NCI-H2196 treated with DMSO at 0.1 percent for 48 hours (cell line): ENCODE data around the gene LTBP2.

Experiments
- DNase-seq: peaks from one replicate; lab custom pipeline; 2025; ENCODE audit not compliant: unreplicated experiment; lab: John Stamatoyannopoulos, UW

Gene LTBP2

DNA sequence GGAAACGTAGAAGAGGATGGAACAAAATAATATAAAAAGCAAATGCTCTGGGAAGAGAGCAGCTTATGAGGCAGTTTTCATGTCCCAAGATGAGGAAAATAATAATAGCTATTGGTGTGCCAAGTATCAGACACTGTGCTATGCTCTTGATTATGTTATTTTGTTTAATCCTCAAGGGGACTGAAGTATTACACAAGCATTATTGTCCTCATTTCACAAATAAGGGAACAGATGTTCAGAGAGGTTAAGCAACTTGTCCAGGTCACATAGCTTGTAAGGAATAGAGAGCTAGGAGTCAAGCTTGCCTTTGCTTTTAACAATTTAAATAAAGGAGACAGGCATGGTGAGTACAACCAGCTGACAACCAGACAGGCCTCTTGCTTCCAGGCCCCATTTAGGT, 26.9 kb upstream of the LTBP2 start:
- DNase-seq = no peak

GRCh38 chr14:74638066-74638465, 26.0 kb upstream of the LTBP2 start:
- no peak for DNase-seq

DNA sequence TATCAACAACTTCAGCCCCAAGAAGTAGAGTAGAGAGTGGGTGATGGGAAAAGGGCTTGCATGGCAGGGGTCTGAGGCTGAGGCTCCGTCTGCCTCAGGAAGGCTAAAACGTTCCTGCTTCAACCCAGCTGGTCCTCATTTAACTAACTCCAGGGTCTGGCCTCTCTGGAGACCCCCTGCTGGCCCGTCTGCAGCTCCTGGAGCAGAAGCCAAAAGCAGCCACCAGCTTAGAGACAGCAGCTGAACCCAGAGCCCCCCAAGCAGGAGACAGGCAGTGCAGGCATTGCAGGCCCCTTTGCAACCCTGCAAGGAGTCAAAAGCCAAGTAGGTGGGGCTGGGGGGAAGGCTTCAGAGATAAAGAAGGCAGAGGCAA, 25.1 kb upstream of the LTBP2 start:
- DNase-seq = no peak

DNA sequence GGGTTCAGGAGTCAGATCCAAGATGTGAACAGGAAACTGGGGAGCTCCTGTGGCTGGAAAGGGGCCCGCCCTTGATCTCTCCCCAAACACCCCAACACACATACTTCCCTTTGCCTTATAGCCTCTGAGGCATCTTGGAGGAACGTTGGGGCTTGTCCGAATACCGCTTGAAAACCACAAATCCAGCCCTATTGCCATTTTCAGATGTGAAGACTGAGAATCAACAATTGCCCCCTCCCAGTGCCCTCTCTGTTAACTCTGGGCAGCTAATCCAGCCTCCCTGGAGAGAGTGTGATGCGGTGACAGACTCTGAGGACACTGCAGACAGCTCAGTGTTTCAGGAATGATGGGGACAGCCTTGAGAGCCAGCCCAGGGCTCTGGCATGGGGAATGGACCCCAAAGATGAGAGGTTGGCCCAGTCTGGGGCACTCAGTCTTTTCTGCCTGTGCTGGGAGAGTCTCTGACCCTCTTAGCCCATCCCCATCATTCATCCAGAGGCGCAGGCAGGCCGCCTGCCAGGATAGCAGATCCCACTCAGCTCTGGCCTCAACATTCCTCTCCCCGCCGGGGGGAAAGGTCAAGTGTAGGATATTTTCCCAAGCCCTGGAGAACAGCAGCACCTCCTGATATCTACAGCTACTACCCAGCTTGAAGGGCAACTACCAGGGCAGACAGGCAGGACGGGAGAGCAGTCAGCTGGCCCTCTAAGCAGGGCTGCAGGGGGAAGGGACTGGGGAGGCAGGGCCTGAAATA, 24.6 kb upstream of the LTBP2 start:
- no peak for DNase-seq

DNA sequence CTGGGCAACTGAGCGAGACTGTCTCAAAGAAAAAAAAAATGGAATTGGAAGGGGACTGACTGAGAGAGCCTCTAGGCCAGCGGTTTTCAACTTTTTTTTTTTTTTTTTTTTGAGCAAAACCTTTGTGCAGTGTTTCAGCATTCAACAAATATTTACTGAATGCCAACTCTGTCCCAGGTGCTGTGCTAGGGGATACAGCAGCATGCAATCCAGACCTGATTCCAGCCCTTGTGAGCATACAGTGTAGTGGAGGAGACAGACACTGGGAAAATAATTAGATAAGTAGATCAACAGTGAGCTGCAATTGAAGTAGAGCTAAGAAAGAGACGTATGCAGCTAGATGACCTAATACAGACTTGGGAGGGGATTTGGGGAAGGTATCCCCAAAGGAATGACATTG, 23.8 kb upstream of the LTBP2 start:
- DNase-seq = no peak

- no peak for DNase-seq
These were observed 22.9 kb upstream of the LTBP2 start for GRCh38 chr14:74634964-74635363.

GRCh38 chr14:74634481-74634880, 22.4 kb upstream of the LTBP2 start:
- DNase-seq = no peak

- no peak for DNase-seq
These were observed 19.0 kb upstream of the LTBP2 start for GRCh38 chr14:74630881-74631690.

DNA sequence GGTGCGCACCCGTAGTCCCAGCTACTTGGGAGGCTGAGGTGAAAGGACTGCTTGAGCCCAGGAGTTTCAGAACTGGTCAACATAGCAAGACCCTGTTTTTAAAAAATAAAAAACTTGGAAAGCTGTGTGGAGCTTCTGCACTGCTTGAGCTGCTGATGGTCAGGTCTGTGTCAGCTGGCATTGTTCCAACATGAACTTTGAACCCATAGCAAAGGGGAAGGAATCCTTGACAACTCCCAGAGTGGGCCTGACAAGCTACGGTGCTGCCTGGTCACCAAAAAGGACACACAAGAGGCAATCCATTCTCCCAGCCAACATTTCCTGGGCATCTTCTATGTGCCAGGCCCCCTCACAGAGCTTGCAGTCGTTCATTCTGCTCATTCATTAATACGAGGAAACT, 16.4 kb upstream of the LTBP2 start:
- no peak for DNase-seq

DNA sequence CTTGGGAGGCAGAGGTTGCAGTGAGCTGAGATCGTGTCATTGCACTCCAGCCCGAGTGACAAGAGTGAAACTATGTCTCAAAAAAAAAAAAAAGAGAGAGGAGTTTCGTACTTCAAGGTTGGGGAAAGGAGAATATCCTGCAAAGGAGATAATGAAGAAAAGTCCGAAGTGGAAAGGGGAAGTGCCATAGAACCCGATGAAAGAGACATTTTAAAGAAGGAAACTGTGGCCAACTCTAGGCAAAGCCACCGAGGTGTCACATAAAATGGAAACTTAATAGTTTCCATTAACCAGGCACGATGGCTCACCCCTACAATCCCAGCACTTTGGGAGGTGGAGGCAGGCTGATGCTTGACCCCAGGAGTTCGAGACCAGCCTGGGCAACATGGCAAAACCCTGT, 15.0 kb upstream of the LTBP2 start:
- DNase-seq = no peak

DNA sequence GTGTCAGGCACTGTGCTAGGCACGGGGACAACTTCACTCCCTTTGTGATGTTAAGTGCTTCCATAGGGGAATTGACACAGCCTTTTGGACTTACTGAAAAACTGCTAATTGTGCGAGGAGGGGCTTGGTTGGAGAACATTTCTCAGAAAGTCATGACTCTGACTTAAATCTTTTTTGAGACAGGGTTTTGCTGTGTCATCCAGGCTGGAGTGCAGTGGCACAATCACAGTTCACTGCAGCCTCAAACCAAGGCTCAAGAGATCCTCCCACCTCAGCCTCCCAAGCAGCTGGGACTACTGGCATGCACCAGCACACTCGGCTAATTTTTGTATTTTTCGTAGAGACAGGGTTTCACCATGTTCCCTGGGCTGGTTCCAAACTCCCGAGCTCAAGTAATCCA, 10.2 kb upstream of the LTBP2 start:
- DNase-seq = no peak

DNA sequence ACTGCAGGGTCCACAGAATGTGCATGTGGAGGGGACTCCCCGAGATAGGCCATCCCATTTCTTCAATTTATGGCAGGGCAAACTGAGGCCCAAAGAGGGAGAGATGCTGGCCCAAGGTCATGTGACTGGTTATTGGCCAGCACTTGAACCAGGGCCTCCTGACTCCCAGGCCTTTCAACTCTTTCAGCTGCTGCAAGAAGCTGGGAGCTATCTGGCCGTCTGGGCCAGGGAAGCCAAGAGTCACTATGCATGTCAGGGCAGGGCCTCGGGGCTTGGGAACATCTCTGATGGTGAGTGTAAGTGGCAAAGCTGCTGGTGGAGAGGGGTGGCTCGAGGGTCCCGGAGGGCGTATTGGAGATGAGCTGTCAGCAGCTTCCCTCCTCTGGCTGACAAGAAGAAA, 9.5 kb upstream of the LTBP2 start:
- no peak for DNase-seq

- DNase-seq = no peak
These were observed 8.9 kb upstream of the LTBP2 start for GRCh38 chr14:74620923-74621322.

GRCh38 chr14:74620497-74620921, 8.5 kb upstream of the LTBP2 start:
- DNase-seq = no peak

GRCh38 chr14:74619672-74620131, 7.7 kb upstream of the LTBP2 start:
- no peak for DNase-seq

GRCh38 chr14:74618078-74618952, 6.3 kb upstream of the LTBP2 start:
- peak; percentile 6 for DNase-seq

GRCh38 chr14:74616996-74617700, 5.1 kb upstream of the LTBP2 start:
- DNase-seq = no peak

- DNase-seq = no peak
These were observed 4.5 kb upstream of the LTBP2 start for GRCh38 chr14:74616507-74616906.

DNA sequence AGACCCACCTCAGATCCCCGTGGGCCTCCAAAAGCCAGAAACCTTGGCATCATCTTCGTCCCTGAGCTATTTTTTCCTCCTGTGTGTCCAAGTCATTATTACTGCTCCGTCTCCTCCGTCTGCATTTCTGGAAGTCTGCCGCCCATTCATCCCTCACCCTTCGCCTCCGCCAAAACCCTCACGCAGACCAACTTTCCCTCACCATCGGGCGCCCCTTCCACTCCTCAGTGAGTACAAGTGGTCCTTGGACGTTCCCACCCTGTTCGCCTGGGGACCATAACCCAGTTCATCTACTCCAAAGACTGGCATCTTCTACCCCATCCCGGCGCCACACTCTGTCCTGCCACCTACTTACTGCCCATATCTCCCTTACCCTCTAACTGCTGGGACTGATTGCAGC, 3.7 kb upstream of the LTBP2 start:
- DNase-seq = no peak

GRCh38 chr14:74614508-74615495, 2.8 kb upstream of the LTBP2 start:
- no peak for DNase-seq
